ENCODE measurements around the gene KIF26A.

DNA sequence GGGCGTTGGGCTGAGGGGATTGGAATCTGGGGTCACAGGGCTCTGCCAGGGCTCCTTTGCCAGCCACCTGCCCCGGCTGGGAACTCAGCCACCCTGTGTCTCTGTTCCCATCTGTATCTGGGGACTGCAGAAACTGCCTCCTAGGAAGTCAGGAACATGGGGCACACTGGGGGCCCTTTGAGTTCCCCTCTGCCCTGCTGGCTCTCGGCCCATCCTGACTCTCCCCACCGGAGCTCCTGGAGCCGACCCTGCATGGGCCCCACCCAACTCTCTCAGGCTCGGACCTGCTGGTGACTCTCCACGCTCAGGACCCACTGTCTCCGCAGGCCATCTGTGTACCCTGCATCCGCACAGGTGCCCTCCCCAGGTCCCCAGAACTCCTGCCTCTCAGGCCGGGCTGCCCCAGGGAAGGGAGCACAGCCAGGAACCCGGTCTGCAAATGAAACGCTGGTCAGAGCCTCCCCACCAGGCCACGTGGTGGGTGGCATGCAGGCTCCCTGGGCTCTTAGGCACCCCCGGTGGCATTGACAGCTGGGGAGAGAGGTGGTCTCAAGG is 82.8 kb downstream of the KIF26A start:
- TF ChIP-seq CTCF (IDR thresholded peaks at IDR 0.05 in 8 of 11, conservative IDR thresholded peaks at IDR 0.05 in 3 of 11): no peak
- no peak for TF ChIP-seq POLR2A (IDR thresholded peaks at IDR 0.05)
- no peak for TF ChIP-seq POLR2AphosphoS5 (IDR thresholded peaks at IDR 0.05)
